Hematopoietic multipotent progenitor cell treated with erythropoietin and hydrocortisone succinate and interleukin-3 and kit ligand, for 15 days (in vitro differentiated cells): ENCODE data around the gene OCSTAMP.

Experiments
- DNase-seq: peaks from one replicate; pipeline ENCODE4 v3.0.0-alpha.2; 2015; ENCODE audit warnings: low spot score

OCSTAMP gene

GRCh38 chr20:46550461-46550860 lies at the start of gene OCSTAMP:
Gene OCSTAMP (minus strand): TSS chr20:46550654. CDS start chr20:46550560, 94 bp downstream.
- no peak for DNase-seq

GRCh38 chr20:46599227-46599987 lies 49.0 kb upstream of the OCSTAMP start:
- DNase-seq = no peak

GRCh38 chr20:46595933-46596332 lies 45.5 kb upstream of the OCSTAMP start:
- no peak for DNase-seq

GRCh38 chr20:46594725-46595124 lies 44.3 kb upstream of the OCSTAMP start:
- no peak for DNase-seq

- peak; percentile 4 for DNase-seq
Observed at GRCh38 chr20:46592580-46593362, 42.3 kb upstream of the OCSTAMP start.

- DNase-seq = no peak
Observed at GRCh38 chr20:46590443-46590842, 40.0 kb upstream of the OCSTAMP start.

- no peak for DNase-seq
Observed at GRCh38 chr20:46588532-46589511, 38.4 kb upstream of the OCSTAMP start.

GRCh38 chr20:46587986-46588385 lies 37.5 kb upstream of the OCSTAMP start:
- no peak for DNase-seq

GRCh38 chr20:46586724-46587123 lies 36.3 kb upstream of the OCSTAMP start:
- no peak for DNase-seq

- DNase-seq = no peak
Observed at GRCh38 chr20:46584508-46584907, 34.1 kb upstream of the OCSTAMP start.

GRCh38 chr20:46583411-46584214 lies 33.2 kb upstream of the OCSTAMP start:
- no peak for DNase-seq

- DNase-seq = no peak
Observed at GRCh38 chr20:46582648-46583047, 32.2 kb upstream of the OCSTAMP start.

- DNase-seq = no peak
Observed at GRCh38 chr20:46581391-46581790, 30.9 kb upstream of the OCSTAMP start.

GRCh38 chr20:46580613-46581205 lies 30.3 kb upstream of the OCSTAMP start:
- peak; percentile 17 for DNase-seq

GRCh38 chr20:46578745-46579144 lies 28.3 kb upstream of the OCSTAMP start:
- no peak for DNase-seq

- DNase-seq = no peak
Observed at GRCh38 chr20:46576774-46577395, 26.4 kb upstream of the OCSTAMP start.

- no peak for DNase-seq
Observed at GRCh38 chr20:46575937-46576461, 25.5 kb upstream of the OCSTAMP start.

- no peak for DNase-seq
Observed at GRCh38 chr20:46575394-46575793, 24.9 kb upstream of the OCSTAMP start.

GRCh38 chr20:46573788-46574584 lies 23.5 kb upstream of the OCSTAMP start:
- peak; percentile 41 for DNase-seq
